IMR-90 (cell line): ENCODE measurements around the gene ATP13A5.

Experiments
- BHLHE40 ChIP-seq: fragments of 150-350 bp; IDR thresholded peaks from 2 replicates; pipeline ENCODE4 v1.6.1; 2016; ENCODE audit warnings: mild to moderate bottlenecking, low read depth, low read length
- CEBPB ChIP-seq: IDR thresholded peaks from 2 replicates; pipeline ENCODE4 v1.6.1; 2012; ENCODE audit warnings: low read depth, low read length, improper control_type of control experiment
- CHD1 ChIP-seq: IDR thresholded peaks from 2 replicates; pipeline ENCODE4 v1.6.1; 2012; ENCODE audit warnings: low read depth, low read length, improper control_type of control experiment
- FOS ChIP-seq: fragments of 150-350 bp; IDR thresholded peaks from 2 replicates; pipeline ENCODE4 v1.6.1; 2016; ENCODE audit warnings: low read depth, low read length
- MAFK ChIP-seq: IDR thresholded peaks from 2 replicates; pipeline ENCODE4 v1.6.1; 2012; ENCODE audit warnings: low read depth, low read length, improper control_type of control experiment
- MAZ ChIP-seq: IDR thresholded peaks from 2 replicates; pipeline ENCODE4 v1.6.1; 2012; ENCODE audit warnings: low read depth, mild to moderate bottlenecking, low read length, improper control_type of control experiment, moderate library complexity, borderline replicate concordance
- MXI1 ChIP-seq: IDR thresholded peaks from 2 replicates; pipeline ENCODE4 v1.6.1; 2012; ENCODE audit warnings: low read depth, mild to moderate bottlenecking, low read length, moderate library complexity, borderline replicate concordance
- NFE2L2 ChIP-seq: fragments of 150-350 bp; IDR thresholded peaks from 2 replicates; pipeline ENCODE4 v1.6.1; 2016; ENCODE audit warnings: low read depth, mild to moderate bottlenecking, low read length
- POLR2A ChIP-seq: IDR thresholded peaks from 2 replicates; pipeline ENCODE4 v1.6.1; 2012; ENCODE audit warnings: mild to moderate bottlenecking, low read depth, low read length
- RAD21 ChIP-seq: IDR thresholded peaks from 2 replicates; pipeline ENCODE4 v1.6.1; 2012; ENCODE audit warnings: low read length, improper control_type of control experiment
- SMC3 ChIP-seq: fragments of 150-350 bp; IDR thresholded peaks from 2 replicates; pipeline ENCODE4 v1.6.1; 2016; ENCODE audit warnings: low read depth, mild to moderate bottlenecking, antibody characterized with exemption, low read length, moderate library complexity
- TF ChIP-seq, protein P1 (sequence below): conservative IDR thresholded peaks from 2 replicates; pipeline ENCODE4 v1.5.1; 2012; ENCODE audit warnings: mild to moderate bottlenecking, low read depth, low read length, improper control_type of control experiment
- TF ChIP-seq, protein P2 (sequence below): fragments of 150-350 bp; IDR thresholded peaks from 2 replicates; pipeline ENCODE4 v1.6.1; 2017; ENCODE audit warnings: mild to moderate bottlenecking, antibody characterized with exemption, low read length, low read depth
- TF ChIP-seq, protein P3 (sequence below): fragments of 150-350 bp; IDR thresholded peaks from 2 replicates; pipeline ENCODE4 v1.6.1; 2016; ENCODE audit warnings: low read depth, mild to moderate bottlenecking, low read length, moderate library complexity, borderline replicate concordance

DNA sequence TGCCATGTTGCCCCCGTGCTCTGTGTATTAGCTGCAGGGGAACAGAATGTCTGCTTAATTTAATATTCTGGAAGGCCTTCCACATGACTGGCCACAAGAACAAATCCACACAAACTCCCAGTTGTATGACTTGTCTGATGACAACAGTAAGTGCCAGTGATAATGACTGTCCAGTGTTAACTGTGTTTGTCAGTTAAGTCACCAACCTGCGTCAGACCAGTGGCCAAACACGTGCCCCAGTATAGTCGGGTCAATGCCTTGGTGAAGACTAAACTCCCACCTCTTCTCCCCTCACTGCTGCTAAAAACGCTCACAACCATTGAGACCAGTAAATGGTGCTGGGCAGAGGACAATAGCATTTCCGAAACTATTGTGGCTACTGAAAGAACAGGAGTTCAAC is 9.8 kb upstream of the ATP13A5 start:
- TF ChIP-seq, protein P1, sequence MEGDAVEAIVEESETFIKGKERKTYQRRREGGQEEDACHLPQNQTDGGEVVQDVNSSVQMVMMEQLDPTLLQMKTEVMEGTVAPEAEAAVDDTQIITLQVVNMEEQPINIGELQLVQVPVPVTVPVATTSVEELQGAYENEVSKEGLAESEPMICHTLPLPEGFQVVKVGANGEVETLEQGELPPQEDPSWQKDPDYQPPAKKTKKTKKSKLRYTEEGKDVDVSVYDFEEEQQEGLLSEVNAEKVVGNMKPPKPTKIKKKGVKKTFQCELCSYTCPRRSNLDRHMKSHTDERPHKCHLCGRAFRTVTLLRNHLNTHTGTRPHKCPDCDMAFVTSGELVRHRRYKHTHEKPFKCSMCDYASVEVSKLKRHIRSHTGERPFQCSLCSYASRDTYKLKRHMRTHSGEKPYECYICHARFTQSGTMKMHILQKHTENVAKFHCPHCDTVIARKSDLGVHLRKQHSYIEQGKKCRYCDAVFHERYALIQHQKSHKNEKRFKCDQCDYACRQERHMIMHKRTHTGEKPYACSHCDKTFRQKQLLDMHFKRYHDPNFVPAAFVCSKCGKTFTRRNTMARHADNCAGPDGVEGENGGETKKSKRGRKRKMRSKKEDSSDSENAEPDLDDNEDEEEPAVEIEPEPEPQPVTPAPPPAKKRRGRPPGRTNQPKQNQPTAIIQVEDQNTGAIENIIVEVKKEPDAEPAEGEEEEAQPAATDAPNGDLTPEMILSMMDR: no peak
- no peak for TF ChIP-seq POLR2A
- no peak for TF ChIP-seq RAD21
- TF ChIP-seq, protein P2, sequence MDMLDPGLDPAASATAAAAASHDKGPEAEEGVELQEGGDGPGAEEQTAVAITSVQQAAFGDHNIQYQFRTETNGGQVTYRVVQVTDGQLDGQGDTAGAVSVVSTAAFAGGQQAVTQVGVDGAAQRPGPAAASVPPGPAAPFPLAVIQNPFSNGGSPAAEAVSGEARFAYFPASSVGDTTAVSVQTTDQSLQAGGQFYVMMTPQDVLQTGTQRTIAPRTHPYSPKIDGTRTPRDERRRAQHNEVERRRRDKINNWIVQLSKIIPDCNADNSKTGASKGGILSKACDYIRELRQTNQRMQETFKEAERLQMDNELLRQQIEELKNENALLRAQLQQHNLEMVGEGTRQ: no peak
- TF ChIP-seq MAFK: no peak
- TF ChIP-seq MXI1: no peak
- no peak for TF ChIP-seq CEBPB
- TF ChIP-seq BHLHE40: no peak
- TF ChIP-seq NFE2L2: no peak
- TF ChIP-seq SMC3: no peak
- TF ChIP-seq FOS: no peak
- TF ChIP-seq MAZ: no peak
- no peak for TF ChIP-seq CHD1
- TF ChIP-seq, protein P3, sequence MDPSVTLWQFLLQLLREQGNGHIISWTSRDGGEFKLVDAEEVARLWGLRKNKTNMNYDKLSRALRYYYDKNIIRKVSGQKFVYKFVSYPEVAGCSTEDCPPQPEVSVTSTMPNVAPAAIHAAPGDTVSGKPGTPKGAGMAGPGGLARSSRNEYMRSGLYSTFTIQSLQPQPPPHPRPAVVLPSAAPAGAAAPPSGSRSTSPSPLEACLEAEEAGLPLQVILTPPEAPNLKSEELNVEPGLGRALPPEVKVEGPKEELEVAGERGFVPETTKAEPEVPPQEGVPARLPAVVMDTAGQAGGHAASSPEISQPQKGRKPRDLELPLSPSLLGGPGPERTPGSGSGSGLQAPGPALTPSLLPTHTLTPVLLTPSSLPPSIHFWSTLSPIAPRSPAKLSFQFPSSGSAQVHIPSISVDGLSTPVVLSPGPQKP: no peak
